Sigmoid colon (tissue), 7 donors: Measurements from ENCODE around the gene TACC2. TPM values are rescaled to one million over a fixed set of nuclear protein-coding genes. Genes with fewer than 3 reads are reported as not detected.
A peak's percentile ranks its signal among the peaks of the same experiment; 100 is the strongest.

Experiments used
- DNase-seq: peaks from one replicate; pipeline ENCODE4 v3.0.0-alpha.2; 2019
- H3K27ac ChIP-seq, 4 donors: fragments of 200-600 bp; sonication (generic); one replicate each; pipeline ENCODE4 v1.5.1; 2016 to 2019; ENCODE audit warnings: mild to moderate bottlenecking in 1 of 4
- H3K27me3 ChIP-seq, 3 donors: fragments of 200-600 bp; sonication (generic); one replicate each; pipeline ENCODE4 v1.5.1; 2019; ENCODE audit warnings: mild to moderate bottlenecking in 1 of 3
- H3K36me3 ChIP-seq, 4 donors: fragments of 200-600 bp; sonication (generic); one replicate each; pipeline ENCODE4 v1.5.1; 2016 to 2019
- H3K4me1 ChIP-seq, 4 donors: fragments of 200-600 bp; sonication (generic); one replicate each; pipeline ENCODE4 v1.5.1; 2017 to 2019
- H3K4me3 ChIP-seq, 4 donors: fragments of 200-600 bp; sonication (generic); one replicate each; pipeline ENCODE4 v1.5.1; 2017 to 2019; ENCODE audit warnings: mild to moderate bottlenecking in 2 of 4, moderate library complexity in 1 of 4
- H3K9me3 ChIP-seq, 4 donors: fragments of 200-600 bp in 3 of 4; sonication (generic) in 3 of 4; one replicate each; pipeline versions ENCODE4 v1.5.1 to v1.6.1; 2013 to 2019
- CTCF ChIP-seq, 4 experiments: fragments of 450-650 bp in 3 of 4; fragments of 200-600 bp in 1 of 4; IDR thresholded peaks; one replicate each; pipeline ENCODE4 v1.5.1; 2016 to 2019; ENCODE audit warnings: antibody characterized with exemption in 4 of 4, mild to moderate bottlenecking in 3 of 4, moderate library complexity in 2 of 4
- EP300 ChIP-seq, 4 donors: sonication (generic); formaldehyde crosslinking; IDR thresholded peaks; one replicate each; pipeline ENCODE4 v1.6.1; 2017; ENCODE audit warnings: antibody characterized with exemption in 4 of 4
- POLR2A ChIP-seq, 2 donors: fragments of 450-650 bp; IDR thresholded peaks; one replicate each; pipeline ENCODE4 v1.6.1; 2016; ENCODE audit warnings: antibody characterized with exemption in 2 of 2, mild to moderate bottlenecking in 2 of 2, moderate library complexity in 2 of 2
- POLR2AphosphoS5 ChIP-seq, 4 donors: sonication (generic); formaldehyde crosslinking; IDR thresholded peaks; one replicate each; pipeline ENCODE4 v1.6.1; 2017; ENCODE audit warnings: antibody characterized with exemption in 4 of 4
- WGBS, 2 donors: extraction: QIAGEN DNeasy Blood & Tissue Kit; methylation state at CpG; one replicate each; pipeline ENCODE4 v1.1.7; 2013; 5-methylcytosine and 5-hydroxymethylcytosine counted together
- intact Hi-C: fragments of 100-400 bp; cut with DNase I; formaldehyde crosslinking; loops from one replicate; pipeline ENCODE4 v1.15.1; 2023
- polyA plus RNA-seq, 3 donors: library from polyadenylated mRNA; stranded (reverse); fragments of 200-250 nt; gene quantifications; one replicate each; pipeline ENCODE4 v1.2.3, GENCODE V29; 2013
- total RNA-seq, 4 donors: library from RNA; depleted of rRNA; stranded (reverse); fragments of >200 nt; gene quantifications; one replicate each; pipeline ENCODE4 v1.1.0, GENCODE V29; 2016
- donor health status: healthy with polysubstance abuse.
- donor health status: Bipolar disorder and iron deficiency.
- donor health status: healthy.

TACC2 gene
- total and polyA plus RNA-seq, 7 donors: 43.7 to 173 (median 71.0) TPM

GRCh38 chr10:122055252-122055651 lies 66.3 kb downstream of the TACC2 start:
- peak overlapping the region in 1 of 4 donors; percentile 46 for H3K27ac ChIP-seq
- peak; percentile 8 for DNase-seq
- TF ChIP-seq EP300 (IDR thresholded peaks at IDR 0.05) (no peak), POLR2A (IDR thresholded peaks at IDR 0.05) (no peak), CTCF (IDR thresholded peaks at IDR 0.05) (no peak), POLR2AphosphoS5 (IDR thresholded peaks at IDR 0.05) (no peak)
- peaks cover 0 to 8% (median 0%) of the 10 kb centered on the region in 4 donors for H3K36me3 ChIP-seq
- H3K9me3 ChIP-seq: no peaks in the 10 kb centered on the region
- no peak overlapping the region for H3K4me3 ChIP-seq
- no peaks in the 10 kb centered on the region for H3K27me3 ChIP-seq
- WGBS, 2 donors: 83 to 93% methylated on average over 5 of the region's 5 CpGs
- intact Hi-C loops: loop anchor here (2.0 kb wide), 1 partner anchor 58 kb away; no protein-coding TSS in a partner anchor
- H3K4me1 ChIP-seq: peaks cover 0 to 12% (median 6%) of the 10 kb centered on the region in 4 donors

- no peak overlapping the region for H3K27ac ChIP-seq
- DNase-seq: peak; percentile 57
- no peak overlapping the region for H3K4me3 ChIP-seq
- peaks cover 0 to 4% (median 0%) of the 10 kb centered on the region in 4 donors for H3K4me1 ChIP-seq
- no peaks in the 10 kb centered on the region for H3K27me3 ChIP-seq
- intact Hi-C loops: no loop called here
- 70 to 87% methylated on average over 8 of the region's 8 CpGs for WGBS, 2 donors
- no peaks in the 10 kb centered on the region for H3K9me3 ChIP-seq
- no peak for TF ChIP-seq CTCF (IDR thresholded peaks at IDR 0.05)
- no peak for TF ChIP-seq POLR2A (IDR thresholded peaks at IDR 0.05)
- TF ChIP-seq EP300 (IDR thresholded peaks at IDR 0.05): no peak
- H3K36me3 ChIP-seq: peaks cover 0 to 8% (median 0%) of the 10 kb centered on the region in 4 donors
Observed at GRCh38 chr10:122056431-122057094, 67.6 kb downstream of the TACC2 start.

GRCh38 chr10:122057841-122058413 lies 69.0 kb downstream of the TACC2 start:
- Histone ChIP-seq H3K27me3 (no peaks in the 10 kb centered on the region), H3K9me3 (no peaks in the 10 kb centered on the region), H3K36me3 (peaks cover 0 to 5% (median 0%) of the 10 kb centered on the region in 4 donors), H3K4me1 (peaks cover 3 to 9% (median 7%) of the 10 kb centered on the region in 4 donors), H3K27ac (no peak overlapping the region), H3K4me3 (no peak overlapping the region)
- DNase-seq: peak; percentile 15
- no peak for TF ChIP-seq EP300 (IDR thresholded peaks at IDR 0.05)
- no peak for TF ChIP-seq POLR2AphosphoS5 (IDR thresholded peaks at IDR 0.05)
- no peak for TF ChIP-seq CTCF (IDR thresholded peaks at IDR 0.05)
- no peak for TF ChIP-seq POLR2A (IDR thresholded peaks at IDR 0.05)
- WGBS, 2 donors: 81 to 93% methylated on average over 14 of the region's 14 CpGs
- intact Hi-C loops: no loop called here

- Histone ChIP-seq H3K4me1 (peaks cover 3 to 26% (median 20%) of the 10 kb centered on the region in 4 donors), H3K27ac (peak overlapping the region; percentile 10 to 47 (median 18)), H3K27me3 (no peaks in the 10 kb centered on the region), H3K4me3 (no peak overlapping the region), H3K9me3 (no peaks in the 10 kb centered on the region), H3K36me3 (no peaks in the 10 kb centered on the region)
- peak; percentile 57 for DNase-seq
- no peak for TF ChIP-seq POLR2A (IDR thresholded peaks at IDR 0.05)
- TF ChIP-seq EP300 (IDR thresholded peaks at IDR 0.05): no peak
- no peak for TF ChIP-seq POLR2AphosphoS5 (IDR thresholded peaks at IDR 0.05)
- no peak for TF ChIP-seq CTCF (IDR thresholded peaks at IDR 0.05)
- 20 to 56% methylated on average over 2 of the region's 2 CpGs for WGBS, 2 donors
- intact Hi-C loops: no loop called here
Observed at GRCh38 chr10:122060250-122060649, 71.3 kb downstream of the TACC2 start.
